Stimulated activated CD8-positive, alpha-beta memory T cell treated with anti-CD3 and anti-CD28 coated beads, Interleukin-12 subunit alpha, Interleukin-12 subunit beta, amount 100 ng/mL, for 1 hour (primary cell): Measurements from ENCODE around the gene GTF2A1L.
"Not testable (repeated sequence)": the region's sequence is repeated elsewhere in the genome, so short reads cannot be mapped to it uniquely, and the experiment has no call there.

Experiments used
- DNase-seq: peaks from one replicate; pipeline ENCODE4 v3.0.0-alpha.2; 2020; ENCODE audit warnings: low read depth

Gene GTF2A1L

GRCh38 chr2:48699348-48699930 is 81.8 kb downstream of the GTF2A1L start:
- DNase-seq: no peak

- not testable (repeated sequence) for DNase-seq
Measured at GRCh38 chr2:48703621-48704020, 86.0 kb downstream of the GTF2A1L start.

DNA sequence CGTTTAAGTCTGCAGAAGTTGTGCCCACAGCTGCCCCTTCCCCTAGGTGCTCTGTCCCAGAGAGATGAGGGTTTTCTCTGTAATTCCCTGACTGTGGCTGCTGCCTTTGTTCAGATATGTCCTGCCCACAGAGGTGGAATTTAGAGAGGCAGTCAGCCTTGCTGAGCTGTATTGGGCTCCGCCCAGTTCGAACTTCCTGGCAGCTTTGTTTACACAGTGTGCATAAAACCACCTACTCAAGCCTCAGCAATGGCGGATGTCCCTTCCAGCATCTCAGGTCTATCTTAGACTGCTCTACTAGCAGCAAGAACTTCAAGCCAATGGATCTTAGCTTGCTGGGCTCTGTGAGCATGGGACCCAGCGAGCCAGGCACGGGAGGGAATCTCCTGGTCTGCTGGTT is 89.8 kb downstream of the GTF2A1L start:
- DNase-seq: no peak

- DNase-seq: no peak
Measured at GRCh38 chr2:48709096-48710034, 91.7 kb downstream of the GTF2A1L start.

DNA sequence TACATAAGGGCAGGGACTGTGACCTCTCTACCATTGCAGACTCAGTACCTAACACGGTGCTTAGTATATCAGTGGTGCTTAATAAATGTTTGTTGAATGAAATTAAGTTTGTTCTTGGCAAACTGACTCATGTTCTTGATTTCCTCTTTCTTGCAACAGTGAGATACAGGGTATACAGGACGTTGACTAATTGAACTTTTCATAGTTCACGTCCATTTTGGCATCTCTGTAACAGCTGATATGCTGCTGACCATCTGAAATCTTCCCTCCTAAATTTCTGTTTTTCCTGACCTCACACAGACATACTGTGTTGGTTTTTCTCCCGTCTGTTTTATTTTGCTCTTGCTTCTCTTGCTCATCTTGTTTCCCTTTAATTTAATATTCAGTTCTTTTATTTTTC is 93.7 kb downstream of the GTF2A1L start:
- no peak for DNase-seq

- DNase-seq: no peak
Measured at GRCh38 chr2:48712151-48712550, 94.5 kb downstream of the GTF2A1L start.

DNA sequence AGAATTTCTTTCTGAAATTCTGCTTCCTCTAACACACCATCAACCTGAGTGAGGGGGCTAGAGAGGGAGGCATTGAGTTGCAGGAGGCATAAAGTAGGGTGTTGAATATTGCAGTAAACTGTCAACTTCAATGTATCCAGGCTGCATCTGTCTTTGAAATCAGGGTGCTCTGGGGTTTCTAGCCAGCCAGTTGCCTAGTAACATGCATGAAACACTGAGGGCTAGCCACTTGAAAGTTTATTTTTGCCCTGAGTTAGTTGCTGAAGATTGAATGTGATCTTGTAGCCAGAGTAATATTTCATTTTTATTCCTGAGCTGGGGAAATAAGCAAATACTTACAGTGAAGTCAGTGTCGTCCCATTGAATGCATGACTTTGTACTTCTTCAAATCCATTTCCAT is 96.0 kb downstream of the GTF2A1L start:
- DNase-seq: no peak

- DNase-seq: no peak
Measured at GRCh38 chr2:48714245-48714644, 96.6 kb downstream of the GTF2A1L start.

GRCh38 chr2:48715042-48715899 is 97.6 kb downstream of the GTF2A1L start:
- DNase-seq: no peak

GRCh38 chr2:48715956-48716355 is 98.3 kb downstream of the GTF2A1L start:
- DNase-seq: no peak

- DNase-seq: no peak
Measured at GRCh38 chr2:48717846-48718245, 100.2 kb downstream of the GTF2A1L start.

DNA sequence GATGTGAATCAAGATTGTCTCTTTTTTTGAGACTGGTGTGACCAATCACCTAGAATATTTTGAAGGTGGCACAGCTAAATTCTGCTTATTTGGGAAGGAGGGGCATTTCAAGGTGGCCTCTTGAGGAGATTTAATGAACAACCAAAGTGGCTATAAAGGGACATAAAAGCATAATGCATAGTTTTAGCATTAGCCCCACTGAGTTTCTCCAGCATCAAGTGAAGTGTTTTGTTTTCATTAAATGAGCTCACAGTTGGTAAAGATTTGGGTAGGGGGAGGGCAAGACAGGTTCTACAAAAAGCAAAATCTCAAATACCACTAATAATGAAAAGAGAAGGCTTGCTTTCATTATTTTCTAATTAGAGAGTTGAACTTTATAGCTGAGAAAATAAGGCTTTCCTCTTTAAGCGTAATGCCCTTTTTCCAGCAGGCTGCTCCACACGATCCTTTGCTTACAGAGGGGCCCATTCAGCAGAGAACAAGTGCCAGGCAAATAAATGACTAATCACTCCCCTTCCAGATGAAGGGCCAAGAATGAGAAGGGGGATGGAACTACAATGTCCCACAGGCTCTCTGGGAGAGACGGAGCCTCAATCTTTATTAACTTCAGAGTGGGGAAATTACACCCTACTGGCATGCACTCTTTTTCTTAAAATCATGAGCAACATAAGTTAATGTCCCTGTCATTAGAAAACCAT is 102.0 kb downstream of the GTF2A1L start:
- no peak for DNase-seq

GRCh38 chr2:48721158-48721557 is 103.5 kb downstream of the GTF2A1L start:
- no peak for DNase-seq

DNA sequence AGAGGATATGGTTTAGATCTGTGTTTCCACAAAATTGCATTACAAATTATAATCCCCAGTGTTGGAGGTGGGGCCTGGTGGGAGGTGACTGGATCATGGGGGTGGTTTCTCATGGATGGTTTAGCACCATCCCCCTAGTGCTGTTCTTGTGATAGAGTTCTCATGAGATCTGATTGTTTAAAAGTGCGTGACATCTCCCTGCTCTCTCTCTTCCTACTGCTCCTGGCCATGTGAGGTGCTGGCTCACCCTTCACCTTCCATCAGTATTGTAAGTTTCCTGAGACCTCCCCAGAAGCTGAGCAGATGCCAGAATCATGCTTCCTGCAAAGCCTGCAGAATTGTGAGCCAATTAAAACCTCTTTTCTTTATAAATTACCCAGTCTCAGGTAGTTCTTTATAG is 104.7 kb downstream of the GTF2A1L start:
- no peak for DNase-seq

DNA sequence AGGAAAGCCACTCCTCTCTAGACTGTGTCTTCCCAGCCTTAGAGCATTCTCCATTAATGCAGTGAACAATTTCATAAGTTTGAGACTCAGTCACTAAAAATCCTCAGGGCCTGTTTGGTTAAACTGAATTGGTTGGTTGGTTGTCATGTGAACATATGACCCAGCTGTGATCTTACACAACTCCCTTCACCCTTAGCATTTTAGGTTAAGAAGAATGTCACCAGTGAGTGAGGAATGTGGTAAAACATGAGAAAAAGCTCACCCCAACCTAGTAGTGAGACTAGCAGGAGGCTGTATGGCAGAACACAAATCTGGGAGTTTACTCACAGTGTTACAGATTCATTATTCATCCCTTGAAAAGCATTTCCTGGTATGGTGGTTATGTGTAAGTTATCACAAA is 105.5 kb downstream of the GTF2A1L start:
- no peak for DNase-seq

- no peak for DNase-seq
Measured at GRCh38 chr2:48724278-48724677, 106.6 kb downstream of the GTF2A1L start.

DNA sequence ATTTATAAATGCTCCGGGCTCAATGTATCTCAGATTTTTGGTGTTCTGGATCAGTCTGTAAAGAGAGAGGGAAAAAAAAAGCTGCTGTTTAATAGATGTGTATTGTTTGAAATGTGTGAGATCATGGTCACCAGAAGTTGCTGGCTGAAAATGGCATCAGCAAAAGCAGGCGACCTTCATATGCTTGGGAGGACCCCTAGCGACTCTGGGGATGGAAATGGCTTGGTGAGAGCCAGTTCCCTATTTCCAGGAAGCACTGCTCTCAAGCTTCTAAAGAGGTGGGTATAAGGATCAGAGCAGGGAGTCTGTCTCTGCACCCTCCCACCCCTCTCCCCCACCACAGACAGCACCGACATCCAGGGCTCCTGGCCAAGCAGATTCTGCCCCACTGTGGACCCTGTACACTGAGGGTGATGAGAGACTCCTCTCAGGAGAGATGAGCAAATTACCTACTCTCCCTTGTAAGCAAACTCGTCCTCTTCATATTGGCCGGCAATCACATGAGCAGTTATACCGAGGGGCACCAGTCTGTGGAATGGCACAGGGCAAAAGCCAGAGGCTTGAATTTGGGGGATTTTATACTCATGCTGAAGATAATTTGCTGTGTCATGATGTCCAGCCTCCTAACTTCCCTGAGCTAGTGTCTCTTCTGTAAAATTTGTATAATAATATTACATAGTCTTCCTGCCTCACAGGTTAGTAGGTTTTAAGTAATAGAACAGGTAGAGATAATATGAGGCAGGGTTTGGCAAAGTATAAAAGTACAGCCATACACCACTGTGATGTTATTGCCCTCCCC is 108.2 kb downstream of the GTF2A1L start:
- DNase-seq: no peak

DNA sequence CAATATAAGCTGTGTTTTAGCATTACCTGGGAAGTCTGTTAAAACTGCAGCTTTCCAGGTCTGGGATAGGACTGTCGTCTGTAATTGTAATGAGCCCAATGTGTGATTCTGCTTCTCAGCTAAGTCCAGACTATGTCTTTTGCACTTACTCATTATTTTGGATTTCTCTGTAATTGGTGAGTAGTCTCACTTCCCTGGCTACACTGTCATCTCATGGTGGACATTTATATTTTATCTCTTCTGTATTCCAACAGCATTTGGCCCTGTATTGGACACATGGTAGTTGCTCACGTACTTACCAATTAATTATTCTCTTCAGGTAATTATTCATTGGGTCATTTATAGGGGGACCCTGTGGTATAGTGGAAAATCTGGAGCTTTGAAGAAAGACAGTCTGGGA is 109.9 kb downstream of the GTF2A1L start:
- DNase-seq: no peak

DNA sequence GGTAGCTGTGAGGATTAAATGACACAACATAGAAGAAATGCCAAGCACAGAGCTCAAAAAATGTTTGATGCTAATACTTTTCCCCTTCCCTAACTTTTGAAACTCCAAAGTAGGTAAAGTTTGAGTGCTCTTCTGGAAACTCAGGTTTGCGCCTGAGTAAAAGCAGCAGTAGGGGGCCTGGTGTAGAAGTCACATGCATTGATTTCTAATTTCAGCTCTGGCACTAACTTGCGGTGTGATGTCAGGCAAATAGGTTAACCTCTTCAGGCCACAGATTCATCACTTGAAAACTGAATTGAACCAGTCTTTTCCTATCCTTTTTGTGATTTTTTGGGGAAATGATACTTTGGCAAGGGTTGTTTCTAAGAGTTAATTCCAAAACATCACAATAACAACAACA is 110.6 kb downstream of the GTF2A1L start:
- DNase-seq: no peak

- DNase-seq: no peak
Measured at GRCh38 chr2:48728840-48729239, 111.2 kb downstream of the GTF2A1L start.
